HG03565 (cell line): ENCODE measurements around the gene BLM.

Experiments used
- ATAC-seq: cut with Tn5 transposase; IDR thresholded peaks from one replicate; pipeline ENCODE4 v1.9.1; 2021; ENCODE audit warnings: mild to moderate bottlenecking, moderate library complexity; ENCODE audit not compliant: unreplicated experiment

Gene BLM

GRCh38 chr15:90782442-90782841 lies 65.3 kb downstream of the BLM start:
- no peak for ATAC-seq

- ATAC-seq = no peak
These were observed 70.7 kb downstream of the BLM start for GRCh38 chr15:90787881-90788280.

- no peak for ATAC-seq
These were observed 72.3 kb downstream of the BLM start for GRCh38 chr15:90789462-90789861.

GRCh38 chr15:90790057-90790456 lies 72.9 kb downstream of the BLM start:
- ATAC-seq = no peak

- no peak for ATAC-seq
These were observed 73.4 kb downstream of the BLM start for GRCh38 chr15:90790561-90790960.

GRCh38 chr15:90794538-90794937 lies 77.4 kb downstream of the BLM start:
- ATAC-seq = no peak

GRCh38 chr15:90799639-90800170 lies 82.6 kb downstream of the BLM start:
- ATAC-seq = no peak

- no peak for ATAC-seq
These were observed 84.7 kb downstream of the BLM start for GRCh38 chr15:90801803-90802202.

- no peak for ATAC-seq
These were observed 90.1 kb downstream of the BLM start for GRCh38 chr15:90807074-90807785.

GRCh38 chr15:90807786-90808086 lies 90.6 kb downstream of the BLM start:
- ATAC-seq = no peak

- ATAC-seq = no peak
These were observed 91.5 kb downstream of the BLM start for GRCh38 chr15:90808517-90809235.

GRCh38 chr15:90809536-90809935 lies 92.4 kb downstream of the BLM start:
- no peak for ATAC-seq

- no peak for ATAC-seq
These were observed 93.2 kb downstream of the BLM start for GRCh38 chr15:90810354-90810753.

- no peak for ATAC-seq
These were observed 95.2 kb downstream of the BLM start for GRCh38 chr15:90812171-90812957.

- no peak for ATAC-seq
These were observed 95.8 kb downstream of the BLM start for GRCh38 chr15:90812958-90813265.

- no peak for ATAC-seq
These were observed 96.6 kb downstream of the BLM start for GRCh38 chr15:90813796-90814190.

- ATAC-seq = no peak
These were observed 97.2 kb downstream of the BLM start for GRCh38 chr15:90814191-90814821.

GRCh38 chr15:90816401-90817116 lies 99.4 kb downstream of the BLM start:
- no peak for ATAC-seq

GRCh38 chr15:90817117-90818057 lies 100.2 kb downstream of the BLM start:
- ATAC-seq = no peak
